Subcutaneous adipose tissue (tissue), 4 donors: ENCODE measurements around the gene ZNF586. TPM values are rescaled to one million over a fixed set of nuclear protein-coding genes. Genes with fewer than 3 reads are reported as not detected.

Source experiments
- total RNA-seq, 4 donors: library from RNA; depleted of rRNA; stranded (reverse); fragments of >200 nt; gene quantifications; one replicate each; pipeline ENCODE4 v1.1.0, GENCODE V29; 2016
- TF ChIP-seq, protein P1 (sequence below): fragments of 450-650 bp; IDR thresholded peaks from one replicate; pipeline ENCODE4 v1.5.1; 2016; ENCODE audit warnings: low read depth, mild to moderate bottlenecking, control low read depth, antibody characterized with exemption, moderate library complexity

The ZNF586 gene
- total RNA-seq, 4 donors from 2014 or later = 17.8 to 22.5 (median 20.9) TPM

DNA sequence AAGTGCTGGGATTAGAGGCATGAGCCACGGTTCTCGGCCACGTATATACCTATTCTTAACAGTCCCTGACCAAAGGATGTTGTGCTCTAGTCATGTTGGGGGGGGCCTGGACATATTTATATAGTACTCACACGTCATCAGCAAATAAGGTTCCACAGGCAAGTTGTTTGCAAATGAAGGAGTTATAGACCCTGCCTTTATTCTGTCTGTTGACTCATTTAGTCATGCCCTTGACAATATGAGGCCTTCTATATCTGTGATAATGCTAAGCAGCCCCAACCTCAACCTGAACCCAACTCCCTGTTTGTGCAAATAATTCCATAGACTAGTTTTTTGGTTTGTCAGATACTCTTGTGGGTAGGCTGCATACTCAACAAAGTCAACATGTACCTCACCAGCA lies 8.9 kb downstream of the ZNF586 start:
- TF ChIP-seq, protein P1, sequence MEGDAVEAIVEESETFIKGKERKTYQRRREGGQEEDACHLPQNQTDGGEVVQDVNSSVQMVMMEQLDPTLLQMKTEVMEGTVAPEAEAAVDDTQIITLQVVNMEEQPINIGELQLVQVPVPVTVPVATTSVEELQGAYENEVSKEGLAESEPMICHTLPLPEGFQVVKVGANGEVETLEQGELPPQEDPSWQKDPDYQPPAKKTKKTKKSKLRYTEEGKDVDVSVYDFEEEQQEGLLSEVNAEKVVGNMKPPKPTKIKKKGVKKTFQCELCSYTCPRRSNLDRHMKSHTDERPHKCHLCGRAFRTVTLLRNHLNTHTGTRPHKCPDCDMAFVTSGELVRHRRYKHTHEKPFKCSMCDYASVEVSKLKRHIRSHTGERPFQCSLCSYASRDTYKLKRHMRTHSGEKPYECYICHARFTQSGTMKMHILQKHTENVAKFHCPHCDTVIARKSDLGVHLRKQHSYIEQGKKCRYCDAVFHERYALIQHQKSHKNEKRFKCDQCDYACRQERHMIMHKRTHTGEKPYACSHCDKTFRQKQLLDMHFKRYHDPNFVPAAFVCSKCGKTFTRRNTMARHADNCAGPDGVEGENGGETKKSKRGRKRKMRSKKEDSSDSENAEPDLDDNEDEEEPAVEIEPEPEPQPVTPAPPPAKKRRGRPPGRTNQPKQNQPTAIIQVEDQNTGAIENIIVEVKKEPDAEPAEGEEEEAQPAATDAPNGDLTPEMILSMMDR = no peak

DNA sequence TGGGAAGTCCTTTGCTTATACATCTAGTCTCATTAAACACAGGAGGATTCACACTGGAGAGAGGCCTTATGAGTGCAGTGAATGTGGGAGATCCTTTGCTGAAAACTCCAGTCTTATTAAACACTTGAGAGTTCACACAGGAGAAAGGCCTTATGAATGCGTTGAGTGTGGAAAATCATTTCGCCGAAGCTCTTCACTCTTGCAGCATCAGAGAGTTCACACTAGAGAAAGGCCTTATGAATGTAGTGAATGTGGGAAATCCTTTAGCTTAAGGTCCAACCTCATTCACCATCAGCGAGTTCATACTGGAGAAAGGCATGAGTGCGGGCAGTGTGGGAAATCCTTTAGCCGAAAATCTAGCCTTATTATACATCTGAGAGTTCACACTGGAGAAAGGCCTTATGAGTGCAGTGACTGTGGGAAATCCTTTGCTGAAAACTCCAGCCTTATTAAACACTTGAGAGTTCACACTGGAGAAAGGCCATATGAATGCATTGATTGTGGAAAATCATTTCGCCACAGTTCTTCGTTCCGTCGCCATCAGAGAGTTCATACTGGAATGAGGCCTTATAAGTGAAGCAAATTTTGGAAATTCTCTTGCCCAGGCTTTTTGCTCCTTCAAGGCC lies 9.9 kb downstream of the ZNF586 start:
- TF ChIP-seq, protein P1 = no peak

DNA sequence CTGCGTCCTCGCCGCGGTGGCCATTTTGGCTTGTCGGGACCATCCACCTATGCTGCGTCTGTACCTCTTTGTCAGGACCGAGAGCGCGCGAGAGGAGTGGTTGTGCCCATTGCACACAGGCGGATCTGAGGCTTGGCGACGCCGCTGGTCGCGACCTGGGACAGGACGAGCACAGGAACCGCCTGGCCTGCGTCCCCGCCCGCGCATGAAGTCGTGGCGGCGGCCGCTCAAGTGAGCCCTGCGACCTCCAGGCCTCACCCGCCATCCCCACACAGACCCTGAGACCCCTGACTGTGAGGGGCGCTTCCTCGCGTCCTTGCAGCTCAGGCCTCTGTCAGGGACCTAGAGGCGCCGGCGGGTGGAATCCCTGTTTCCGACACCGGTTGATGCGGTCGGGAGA lies 16.8 kb downstream of the ZNF586 start:
- TF ChIP-seq, protein P1 = no peak

DNA sequence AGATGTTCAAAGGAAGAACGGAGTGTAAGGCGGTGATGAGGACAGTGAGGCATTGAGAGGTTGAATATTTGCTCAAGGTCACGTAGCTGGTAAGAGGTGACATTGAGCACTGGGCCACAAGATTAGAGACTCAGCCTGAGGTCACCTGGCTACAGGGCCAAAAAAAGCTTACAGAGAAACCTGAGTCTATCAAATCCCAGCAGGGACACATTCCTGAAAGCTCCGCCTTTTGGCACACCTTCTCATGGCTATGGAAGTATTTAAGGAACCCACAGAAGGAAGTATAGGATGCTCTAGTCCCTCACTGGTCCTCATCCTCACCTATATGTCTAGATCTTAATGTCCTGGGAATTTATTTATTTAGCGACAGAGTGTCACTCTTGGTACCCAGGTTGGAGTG lies 17.4 kb downstream of the ZNF586 start:
- TF ChIP-seq, protein P1 = no peak

DNA sequence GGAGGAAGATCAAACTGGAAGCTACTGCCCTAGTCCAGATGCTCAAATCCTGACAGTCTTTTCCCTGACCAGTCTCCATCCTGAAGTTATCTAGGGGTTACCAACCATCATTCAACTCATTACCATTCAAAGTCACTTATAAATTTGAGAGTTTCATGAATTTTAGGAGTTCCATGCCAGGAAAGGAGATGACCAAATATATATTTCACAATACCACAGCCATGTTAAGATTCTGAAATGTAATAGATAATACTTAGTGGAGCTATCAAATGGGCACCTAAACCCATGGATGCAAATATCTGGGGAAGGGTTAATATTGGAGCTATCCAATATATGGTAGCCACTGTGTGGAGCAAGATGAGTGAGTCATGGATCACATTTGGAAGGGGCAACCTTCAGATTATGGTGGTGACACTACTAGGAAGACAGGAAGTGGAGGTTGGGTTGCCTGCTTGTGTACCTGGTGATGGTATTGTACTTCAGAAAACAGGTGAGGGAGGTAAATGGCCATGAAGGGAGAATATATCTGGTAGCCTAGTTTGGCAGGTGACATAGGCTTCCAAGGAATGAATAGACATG lies 18.7 kb downstream of the ZNF586 start:
- TF ChIP-seq, protein P1 = no peak

DNA sequence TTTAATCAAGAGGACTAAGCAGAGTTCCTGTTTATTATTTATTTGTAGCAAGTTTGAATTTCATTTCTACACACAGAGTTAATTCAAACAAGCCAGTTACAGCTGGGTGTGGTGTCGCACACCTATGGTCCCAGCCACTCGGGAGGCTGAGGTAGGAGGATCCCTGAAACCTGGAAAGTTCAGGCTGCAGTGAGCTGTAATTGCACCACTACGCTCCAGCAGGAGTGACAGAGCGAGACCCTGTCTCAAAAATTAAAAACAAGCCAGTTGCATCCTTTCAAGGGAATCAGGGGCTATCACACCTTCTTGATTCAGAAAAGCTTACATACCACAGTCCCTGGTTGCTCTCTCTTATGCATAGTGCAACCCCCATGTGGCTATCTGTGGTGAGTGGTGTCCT lies 19.8 kb downstream of the ZNF586 start:
- TF ChIP-seq, protein P1 = no peak

DNA sequence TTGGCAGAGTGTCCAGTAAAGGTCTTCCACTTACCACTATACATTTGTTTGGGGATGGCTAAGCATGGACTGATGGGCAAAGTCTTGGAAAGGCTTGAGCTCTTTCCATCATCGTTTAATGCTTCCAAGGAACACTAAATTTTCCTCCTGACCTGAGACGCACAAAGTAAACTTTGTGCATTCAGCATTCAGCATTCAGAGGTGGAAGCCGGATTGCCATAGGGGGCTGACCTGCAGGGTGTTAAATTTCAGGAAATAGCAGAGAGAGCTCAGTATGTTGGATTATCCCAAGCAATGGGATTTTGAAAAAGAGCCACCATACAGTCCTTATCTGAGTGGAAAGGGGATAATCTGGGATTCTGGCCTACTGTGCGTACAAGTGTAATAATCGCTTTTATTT lies 31.2 kb downstream of the ZNF586 start:
- TF ChIP-seq, protein P1 = no peak
